ENCODE measurements around the gene INPP5A.

INPP5A gene

GRCh38 chr10:132545659-132546367 is 8.2 kb downstream of the INPP5A start:
- H3K27me3 ChIP-seq (replicated peaks; ENCODE audit: insufficient read depth, low read length) = no peaks in the 10 kb centered on the region
- no peak overlapping the region for H3K27ac ChIP-seq (ENCODE audit: low read length)
- no peak overlapping the region for H3K4me2 ChIP-seq (ENCODE audit: low read depth, low read length)
- no peaks in the 10 kb centered on the region for H3F3A ChIP-seq (ENCODE audit: insufficient read depth, low read length)
- DNase-seq = no peak
- H3K9ac ChIP-seq (ENCODE audit: low read length) = no peak overlapping the region
- H3K79me2 ChIP-seq (ENCODE audit: low read length) = peaks cover 11% of the 10 kb centered on the region; the same call in 1 of the 2 replicates
- no peaks in the 10 kb centered on the region for H3K9me2 ChIP-seq (replicated peaks; ENCODE audit: insufficient read depth, low read length)
- H3K9me3 ChIP-seq (replicated peaks; ENCODE audit: insufficient read depth, low read length) = no peaks in the 10 kb centered on the region
- TF ChIP-seq EZH2phosphoT487 (IDR thresholded peaks at IDR 0.05; ENCODE audit: low read length) (no peak), EZH2 (optimal IDR thresholded peaks at IDR 0.05; ENCODE audit: low read depth, low read length) (no peak), CTCF (IDR thresholded peaks at IDR 0.05; ENCODE audit: low read length) (no peak)
- no peaks in the 10 kb centered on the region for H3K36me3 ChIP-seq (replicated peaks; ENCODE audit: insufficient read depth, low read length)
- H3K4me3 ChIP-seq (ENCODE audit: low read length) = no peak overlapping the region
- no peak overlapping the region for H2AFZ ChIP-seq (ENCODE audit: low read length)
- no peaks in the 10 kb centered on the region for H3K4me1 ChIP-seq (ENCODE audit: low read length)
- H4K20me1 ChIP-seq (ENCODE audit: insufficient read depth, low read length) = no peaks in the 10 kb centered on the region

- H4K20me1 ChIP-seq (ENCODE audit: insufficient read depth, low read length) = no peaks in the 10 kb centered on the region
- H3K9ac ChIP-seq (ENCODE audit: low read length) = no peak overlapping the region
- no peaks in the 10 kb centered on the region for H3F3A ChIP-seq (ENCODE audit: insufficient read depth, low read length)
Measured at GRCh38 chr10:132546567-132547420, 9.2 kb downstream of the INPP5A start.

GRCh38 chr10:132547421-132547861 is 9.9 kb downstream of the INPP5A start:
- H3K4me2 ChIP-seq (ENCODE audit: low read depth, low read length) = no peak overlapping the region
- H3K79me2 ChIP-seq (ENCODE audit: low read length) = peaks cover 11% of the 10 kb centered on the region; the same call in 1 of the 2 replicates
- no peaks in the 10 kb centered on the region for H4K20me1 ChIP-seq (ENCODE audit: insufficient read depth, low read length)
- H3K36me3 ChIP-seq (replicated peaks; ENCODE audit: insufficient read depth, low read length) = no peaks in the 10 kb centered on the region
- H3K27me3 ChIP-seq (replicated peaks; ENCODE audit: insufficient read depth, low read length) = no peaks in the 10 kb centered on the region
- H3K4me3 ChIP-seq (ENCODE audit: low read length) = no peak overlapping the region
- no peaks in the 10 kb centered on the region for H3F3A ChIP-seq (ENCODE audit: insufficient read depth, low read length)
- H3K9me2 ChIP-seq (replicated peaks; ENCODE audit: insufficient read depth, low read length) = no peaks in the 10 kb centered on the region
- H2AFZ ChIP-seq (ENCODE audit: low read length) = no peak overlapping the region
- no peak for DNase-seq
- no peaks in the 10 kb centered on the region for H3K4me1 ChIP-seq (ENCODE audit: low read length)
- no peaks in the 10 kb centered on the region for H3K9me3 ChIP-seq (replicated peaks; ENCODE audit: insufficient read depth, low read length)
- no peak overlapping the region for H3K27ac ChIP-seq (ENCODE audit: low read length)
- TF ChIP-seq EZH2 (optimal IDR thresholded peaks at IDR 0.05; ENCODE audit: low read depth, low read length) (no peak), CTCF (IDR thresholded peaks at IDR 0.05; ENCODE audit: low read length) (no peak), EZH2phosphoT487 (IDR thresholded peaks at IDR 0.05; ENCODE audit: low read length) (no peak)
- H3K9ac ChIP-seq (ENCODE audit: low read length) = no peak overlapping the region

More at GRCh38 chr10:132546567-132547420, 9.2 kb downstream of the INPP5A start:
- no peaks in the 10 kb centered on the region for H3K36me3 ChIP-seq (replicated peaks; ENCODE audit: insufficient read depth, low read length)
- H3K79me2 ChIP-seq (ENCODE audit: low read length) = peaks cover 11% of the 10 kb centered on the region; the same call in 1 of the 2 replicates
- H3K4me2 ChIP-seq (ENCODE audit: low read depth, low read length) = no peak overlapping the region
- no peak for DNase-seq
- H3K9me3 ChIP-seq (replicated peaks; ENCODE audit: insufficient read depth, low read length) = no peaks in the 10 kb centered on the region
- H3K9me2 ChIP-seq (replicated peaks; ENCODE audit: insufficient read depth, low read length) = no peaks in the 10 kb centered on the region
- no peak overlapping the region for H3K27ac ChIP-seq (ENCODE audit: low read length)
- H3K4me3 ChIP-seq (ENCODE audit: low read length) = no peak overlapping the region
- no peak for TF ChIP-seq EZH2 (optimal IDR thresholded peaks at IDR 0.05; ENCODE audit: low read depth, low read length)
- no peak for TF ChIP-seq CTCF (IDR thresholded peaks at IDR 0.05; ENCODE audit: low read length)
- TF ChIP-seq EZH2phosphoT487 (IDR thresholded peaks at IDR 0.05; ENCODE audit: low read length) = no peak
- no peaks in the 10 kb centered on the region for H3K4me1 ChIP-seq (ENCODE audit: low read length)
- H3K27me3 ChIP-seq (replicated peaks; ENCODE audit: insufficient read depth, low read length) = no peaks in the 10 kb centered on the region
- H2AFZ ChIP-seq (ENCODE audit: low read length) = no peak overlapping the region
